NCI-H748 (cell line): Measurements from ENCODE around the gene NOXA1.
"Not testable (repeated sequence)": the region's sequence is repeated elsewhere in the genome, so short reads cannot be mapped to it uniquely, and the experiment has no call there.

Source experiments
- DNase-seq: peaks from one replicate; lab custom pipeline; 2025; ENCODE audit not compliant: unreplicated experiment; lab: John Stamatoyannopoulos, UW

Gene NOXA1, protein sequence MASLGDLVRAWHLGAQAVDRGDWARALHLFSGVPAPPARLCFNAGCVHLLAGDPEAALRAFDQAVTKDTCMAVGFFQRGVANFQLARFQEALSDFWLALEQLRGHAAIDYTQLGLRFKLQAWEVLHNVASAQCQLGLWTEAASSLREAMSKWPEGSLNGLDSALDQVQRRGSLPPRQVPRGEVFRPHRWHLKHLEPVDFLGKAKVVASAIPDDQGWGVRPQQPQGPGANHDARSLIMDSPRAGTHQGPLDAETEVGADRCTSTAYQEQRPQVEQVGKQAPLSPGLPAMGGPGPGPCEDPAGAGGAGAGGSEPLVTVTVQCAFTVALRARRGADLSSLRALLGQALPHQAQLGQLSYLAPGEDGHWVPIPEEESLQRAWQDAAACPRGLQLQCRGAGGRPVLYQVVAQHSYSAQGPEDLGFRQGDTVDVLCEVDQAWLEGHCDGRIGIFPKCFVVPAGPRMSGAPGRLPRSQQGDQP

GRCh38 chr9:137422604-137423513, at the start of gene NOXA1, which contains the start of gene EXD3:
NOXA1 (plus strand) TSS chr9:137423393; CDS start chr9:137423530, 137 bp downstream.
EXD3 (minus strand) TSS chr9:137423162; CDS start chr9:137395357, 27,805 bp downstream.
- peak; percentile 95 for DNase-seq

- peak; percentile 77 for DNase-seq
Measured at GRCh38 chr9:137373611-137373980, 49.6 kb upstream of the NOXA1 start.

DNA sequence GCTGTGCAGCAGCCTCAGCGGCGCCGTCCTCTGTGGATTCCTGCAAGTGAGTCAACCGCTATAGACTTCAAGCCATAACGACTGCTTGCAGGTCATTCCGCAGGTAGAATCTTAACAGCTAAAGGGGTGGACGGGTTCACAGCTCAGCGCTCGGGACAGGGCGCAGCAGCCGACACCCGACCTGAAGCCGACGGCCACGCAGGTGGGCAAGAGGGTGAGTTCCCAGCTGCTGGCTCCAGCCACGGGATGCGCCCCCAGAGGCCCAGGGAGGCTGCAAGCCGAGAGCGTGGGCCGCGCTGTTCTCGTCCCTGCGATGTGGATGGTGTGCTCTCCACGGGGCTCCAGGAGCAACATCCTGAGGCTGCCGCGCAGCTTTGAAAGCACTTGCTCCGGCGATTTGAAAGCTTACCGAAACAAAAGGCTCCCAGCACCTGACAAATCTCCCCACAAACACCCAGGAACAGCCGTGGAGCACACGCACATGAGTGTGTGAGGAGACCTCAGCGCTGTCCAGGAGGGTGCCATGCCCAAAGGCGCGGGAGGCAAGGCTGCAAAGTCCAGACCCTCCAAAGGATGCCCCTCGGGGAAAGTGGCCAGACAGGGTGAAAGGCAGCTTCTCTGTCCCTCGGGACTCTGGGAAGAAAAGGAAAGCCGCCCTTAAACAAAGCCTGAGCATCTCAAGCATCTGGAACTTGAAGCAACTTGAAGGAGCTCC, 48.9 kb upstream of the NOXA1 start:
- DNase-seq, result no peak

GRCh38 chr9:137375321-137376058, 47.7 kb upstream of the NOXA1 start:
- DNase-seq, result no peak

- no peak for DNase-seq
Measured at GRCh38 chr9:137376386-137376785, 46.8 kb upstream of the NOXA1 start.

- DNase-seq, result not testable (repeated sequence)
Measured at GRCh38 chr9:137378688-137379410, 44.3 kb upstream of the NOXA1 start.

DNA sequence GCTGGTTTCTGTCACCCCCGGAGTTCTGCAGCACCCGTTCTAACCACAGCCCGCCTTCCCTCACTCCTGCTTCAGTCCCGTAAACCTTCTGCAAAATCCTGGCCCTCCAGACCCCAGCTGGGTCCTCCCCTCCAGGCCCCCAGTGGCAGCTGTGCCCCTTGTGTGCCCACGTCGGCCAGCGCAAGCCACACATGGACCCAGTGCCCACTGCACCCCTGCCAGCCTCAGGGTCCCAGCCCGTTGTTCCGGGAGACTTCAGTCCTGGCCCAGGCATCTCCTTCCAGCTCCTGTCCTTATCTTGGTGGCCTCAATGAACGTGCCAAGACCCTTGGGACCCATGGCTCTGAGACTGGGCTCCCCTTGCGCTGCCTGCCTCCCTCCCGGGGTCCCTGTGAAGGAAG, 43.4 kb upstream of the NOXA1 start:
- DNase-seq, result no peak

DNA sequence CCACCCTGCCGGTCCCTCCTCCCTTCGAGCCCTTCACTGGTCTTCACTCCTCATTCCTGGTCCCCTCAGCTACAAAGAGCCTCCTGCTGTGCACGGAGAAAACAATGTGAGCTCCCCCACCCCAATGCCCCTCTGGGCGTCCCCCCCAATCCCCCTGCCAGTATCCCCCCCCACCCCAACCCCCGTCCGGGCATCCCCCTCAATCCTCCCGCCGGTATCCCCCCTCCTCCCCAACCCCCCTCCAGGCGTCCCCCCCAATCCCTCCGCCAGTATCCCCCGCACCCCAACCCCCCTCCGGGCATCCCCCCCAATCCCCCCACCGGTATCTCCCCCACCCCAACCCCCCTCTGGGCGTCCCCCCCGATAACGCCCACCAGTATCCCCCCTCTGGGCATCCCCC, 43.0 kb upstream of the NOXA1 start:
- DNase-seq, result no peak

GRCh38 chr9:137380606-137381005, 42.6 kb upstream of the NOXA1 start:
- no peak for DNase-seq

- DNase-seq, result no peak
Measured at GRCh38 chr9:137381501-137382443, 41.4 kb upstream of the NOXA1 start.

DNA sequence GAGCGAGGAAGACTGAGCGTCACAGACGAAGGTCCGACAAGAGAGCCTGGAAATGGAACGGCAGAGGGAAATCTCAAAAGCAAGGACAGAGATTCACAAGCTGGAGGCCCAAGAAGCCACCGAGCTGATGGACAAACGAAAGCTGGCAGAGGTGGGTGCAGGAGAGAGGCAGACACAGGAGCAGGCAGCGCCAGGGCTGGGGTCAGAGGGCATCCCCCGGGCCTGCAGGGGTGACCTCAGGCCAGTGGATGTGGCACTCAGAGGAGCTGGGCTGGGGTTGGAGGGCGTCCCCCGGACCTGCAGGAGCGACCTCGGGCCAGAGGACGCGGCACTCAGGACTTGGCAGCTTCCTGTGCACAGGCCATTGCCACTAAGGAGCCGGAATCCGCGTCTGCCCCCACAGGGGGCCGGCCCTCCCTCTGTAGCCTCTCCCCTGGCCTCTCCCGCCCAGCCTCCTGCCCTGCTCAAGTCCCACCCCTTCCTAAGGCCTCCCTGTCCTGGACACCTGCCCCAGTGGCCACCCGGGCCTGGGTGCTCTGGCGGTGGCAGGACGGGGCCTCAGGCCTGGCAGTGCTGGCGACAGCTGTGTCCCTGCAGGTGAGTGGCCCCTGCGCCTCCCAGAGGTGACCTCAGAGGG, 40.6 kb upstream of the NOXA1 start:
- DNase-seq, result no peak

GRCh38 chr9:137383081-137383783, 40.0 kb upstream of the NOXA1 start:
- peak; percentile 39 for DNase-seq

GRCh38 chr9:137383784-137384756, 39.1 kb upstream of the NOXA1 start:
- no peak for DNase-seq

DNA sequence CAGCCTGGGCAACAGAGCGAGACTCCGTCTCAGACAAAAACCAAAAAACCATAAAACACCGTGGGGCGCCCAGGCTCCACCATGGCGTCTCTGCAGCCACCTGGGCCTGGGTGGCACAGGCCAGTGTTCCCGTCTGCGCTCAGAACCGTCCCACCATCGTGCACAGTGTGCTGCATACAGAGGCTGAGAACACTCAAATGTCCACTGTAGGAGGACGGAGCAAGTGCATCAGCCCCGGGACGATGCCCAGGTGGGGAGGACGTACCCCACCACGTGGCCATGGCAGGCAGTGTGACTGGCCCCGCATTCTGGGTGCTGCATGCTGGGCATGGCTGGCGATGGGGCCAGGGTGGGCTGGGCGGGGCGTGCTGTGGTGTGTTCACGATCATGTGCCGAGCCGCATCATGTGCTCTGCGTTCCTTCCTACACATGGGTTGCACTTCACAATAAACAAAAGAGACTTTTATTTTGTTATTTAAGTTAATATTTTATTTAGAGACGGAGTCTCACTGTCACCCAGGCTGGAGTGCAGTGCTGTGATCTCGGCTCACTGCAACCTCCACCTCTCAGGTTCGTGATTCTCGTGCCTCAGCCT, 38.0 kb upstream of the NOXA1 start:
- DNase-seq, result no peak

GRCh38 chr9:137386507-137387113, 36.6 kb upstream of the NOXA1 start:
- DNase-seq, result not testable (repeated sequence)
